Measurements from ENCODE around the gene SUMF1.
"Not testable (repeated sequence)": the region's sequence is repeated elsewhere in the genome, so short reads cannot be mapped to it uniquely, and the experiment has no call there.

The SUMF1 gene

GRCh38 chr3:4335840-4336562 lies 131.1 kb downstream of the SUMF1 start:
- no peak for DNase-seq (ENCODE audit: low spot score)

- DNase-seq (ENCODE audit: low spot score): no peak
These were observed 132.5 kb downstream of the SUMF1 start for GRCh38 chr3:4334548-4334947.

DNA sequence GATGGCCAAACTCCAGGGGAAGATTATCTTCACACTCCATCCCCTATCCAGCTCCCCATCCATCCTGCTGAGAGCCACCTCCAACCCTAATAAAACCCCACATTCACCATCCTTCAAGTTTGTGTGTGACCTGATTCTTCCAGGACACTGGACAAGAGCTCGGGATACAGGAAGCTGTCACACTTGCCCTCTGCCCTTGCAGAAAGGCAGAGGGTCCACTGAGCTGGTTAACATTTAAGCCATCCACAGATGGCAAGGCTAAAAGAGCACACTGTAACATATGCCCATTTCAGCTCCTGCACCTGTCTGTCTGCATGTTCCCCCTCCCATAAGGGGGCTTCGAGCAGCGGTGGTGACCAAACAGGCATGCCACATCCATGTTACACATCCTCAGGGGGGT lies 134.1 kb downstream of the SUMF1 start:
- DNase-seq (ENCODE audit: low spot score): no peak

- no peak for DNase-seq (ENCODE audit: low spot score)
These were observed 134.5 kb downstream of the SUMF1 start for GRCh38 chr3:4332574-4332973.

DNA sequence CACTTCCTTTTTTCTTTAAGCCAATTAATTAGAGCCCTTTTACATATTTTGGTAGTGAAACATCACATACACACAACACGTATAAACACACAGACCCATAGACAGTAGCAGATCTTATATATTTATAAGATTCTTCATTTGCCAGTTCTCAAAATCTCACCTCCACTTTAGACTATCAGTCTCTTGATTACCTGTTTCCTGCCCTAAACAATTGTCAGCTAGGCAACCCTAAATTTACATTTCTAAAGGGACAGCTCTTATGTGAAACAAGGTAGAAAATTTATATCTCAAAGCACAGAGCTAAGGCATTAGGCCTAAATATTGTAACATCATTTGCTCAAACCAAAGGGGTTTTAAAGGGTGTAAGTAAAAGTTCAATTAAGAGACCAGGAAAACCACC lies 135.0 kb downstream of the SUMF1 start:
- DNase-seq (ENCODE audit: low spot score): no peak

GRCh38 chr3:4329806-4330205 lies 137.3 kb downstream of the SUMF1 start:
- DNase-seq (ENCODE audit: low spot score): not testable (repeated sequence)

DNA sequence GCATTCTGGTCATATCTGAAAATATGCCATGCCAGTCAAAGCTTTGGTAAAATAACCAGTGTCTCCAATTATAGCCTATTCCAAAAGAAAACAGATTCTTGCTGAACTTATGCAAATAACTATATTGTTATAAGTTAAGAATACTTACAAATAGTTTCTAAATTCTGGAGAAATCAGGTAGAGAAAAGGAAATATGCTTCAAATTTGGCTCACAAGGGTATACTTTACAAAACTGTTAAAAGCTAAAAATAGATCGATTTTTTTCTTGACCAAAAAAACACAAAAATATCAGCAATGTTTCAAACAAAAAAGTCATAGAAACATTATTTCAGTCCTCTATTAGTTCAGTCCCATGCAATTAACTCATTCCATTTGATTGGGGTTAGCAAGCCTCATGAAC lies 140.2 kb downstream of the SUMF1 start:
- no peak for DNase-seq (ENCODE audit: low spot score)

DNA sequence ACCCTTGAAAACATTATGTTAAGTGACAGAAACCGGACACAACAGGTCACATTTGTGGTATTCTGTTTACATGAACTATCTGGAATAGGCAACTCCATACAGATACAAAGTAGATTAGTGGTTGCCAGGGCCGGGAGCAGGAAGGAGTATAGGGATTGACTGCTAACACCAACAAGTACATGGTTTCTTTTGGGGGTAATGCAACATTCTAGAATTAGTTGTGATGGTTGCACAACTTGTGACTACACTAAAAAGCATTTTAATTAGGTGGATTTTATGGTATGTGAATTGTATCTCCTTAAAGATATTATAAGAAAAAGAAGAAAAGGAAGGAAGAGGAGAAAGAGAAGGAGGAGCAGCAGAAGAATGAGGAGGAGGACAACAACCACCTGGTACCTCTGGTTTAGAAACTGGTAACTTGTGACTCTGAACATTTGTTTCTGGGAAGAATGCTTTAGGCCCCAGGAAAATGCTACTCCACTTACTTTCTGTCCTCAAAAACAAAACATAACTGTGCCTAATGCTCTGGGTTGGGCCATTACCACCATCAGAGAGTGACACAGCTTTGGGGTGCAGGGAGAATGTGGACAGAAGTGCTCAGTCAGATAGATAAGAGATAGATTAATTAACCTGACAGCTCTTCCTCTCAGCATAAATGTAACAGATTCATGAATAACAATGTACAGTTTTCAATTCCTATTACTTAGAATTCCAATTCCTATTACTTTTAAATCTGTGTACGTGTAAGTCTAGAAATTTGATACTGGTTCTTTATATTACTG lies 143.6 kb downstream of the SUMF1 start:
- no peak for DNase-seq (ENCODE audit: low spot score)

DNA sequence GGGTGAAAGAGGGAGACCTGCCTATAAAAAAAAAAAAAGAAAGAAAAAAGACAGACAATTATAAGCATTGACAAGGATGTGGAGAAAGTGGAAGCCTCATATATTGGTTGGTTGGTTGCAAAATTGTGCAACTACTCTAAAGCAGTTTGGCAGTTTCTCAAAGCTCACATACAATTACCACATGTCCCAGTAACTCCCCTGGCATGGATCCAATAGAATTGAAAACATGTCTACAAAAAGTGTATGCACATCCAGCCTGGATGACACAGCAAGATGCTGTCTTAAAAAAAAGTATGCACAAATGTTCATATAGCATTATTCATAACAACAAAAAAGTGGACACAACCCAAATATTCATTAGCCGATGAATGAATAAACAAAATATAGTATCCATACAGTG lies 144.4 kb downstream of the SUMF1 start:
- DNase-seq (ENCODE audit: low spot score): no peak

GRCh38 chr3:4321732-4322131 lies 145.3 kb downstream of the SUMF1 start:
- no peak for DNase-seq (ENCODE audit: low spot score)

DNA sequence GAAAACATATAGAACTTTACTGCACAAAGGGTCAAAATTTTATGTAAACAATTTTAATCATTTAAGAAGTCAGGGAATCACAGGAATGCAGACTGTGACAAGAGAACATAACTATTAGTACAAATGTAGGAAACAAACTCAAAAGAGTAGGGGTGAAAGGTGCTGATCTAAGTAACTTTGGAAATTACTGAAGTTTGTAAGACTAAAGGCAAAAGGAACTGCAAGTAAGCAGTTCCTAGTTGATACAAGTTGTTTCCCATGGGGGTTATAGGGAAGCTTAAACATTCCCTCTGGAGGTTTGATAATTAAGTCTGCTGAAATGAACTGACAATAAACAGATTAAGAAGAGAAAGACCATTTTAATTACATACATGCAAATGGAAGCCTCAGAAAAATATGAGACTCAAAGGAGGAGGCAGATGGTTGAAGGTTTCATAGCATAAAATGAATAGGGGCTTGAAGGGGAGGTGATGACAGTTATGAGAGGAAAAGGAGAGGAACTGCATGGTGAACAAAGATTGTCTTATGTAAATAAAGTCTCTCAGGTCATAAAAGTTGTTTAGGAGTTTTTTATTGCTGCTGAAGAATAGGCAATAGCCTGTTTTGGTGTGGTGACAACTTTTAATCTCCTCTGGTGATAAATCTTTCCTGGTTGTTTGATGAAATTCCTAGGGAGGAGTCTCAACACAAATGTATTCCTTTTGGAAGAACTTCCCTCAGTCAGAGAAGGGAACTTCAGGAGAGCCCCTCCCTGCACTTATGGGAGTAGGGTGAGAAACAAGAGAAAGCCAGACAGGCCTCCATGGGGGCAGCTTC lies 146.8 kb downstream of the SUMF1 start:
- no peak for DNase-seq (ENCODE audit: low spot score)

- no peak for DNase-seq (ENCODE audit: low spot score)
These were observed 152.4 kb downstream of the SUMF1 start for GRCh38 chr3:4314688-4315087.

- no peak for DNase-seq (ENCODE audit: low spot score)
These were observed 153.3 kb downstream of the SUMF1 start for GRCh38 chr3:4313606-4314293.

GRCh38 chr3:4311496-4311895 lies 155.6 kb downstream of the SUMF1 start:
- no peak for DNase-seq (ENCODE audit: low spot score)

Measured in D341Med (cell line).